Fibroblast of lung (primary cell): Measurements from ENCODE around the gene RASSF9. TPM values are rescaled to one million over a fixed set of nuclear protein-coding genes. Genes with fewer than 3 reads are reported as not detected.

Experiments
- DNase-seq, 2 donors: peaks; one replicate each; pipeline versions ENCODE4 v3.0.0 to v3.0.0-alpha.2; 2010; ENCODE audit warnings: low read depth in 2 of 2
- H2AFZ ChIP-seq: 2 replicates; pipeline ENCODE4 v1.5.1; 2012; ENCODE audit warnings: low read length, control low read depth, inconsistent platforms
- H3K27ac ChIP-seq: 2 replicates; pipeline ENCODE4 v1.5.1; 2011; ENCODE audit warnings: low read length, control low read depth; ENCODE audit not compliant: insufficient read depth
- H3K27me3 ChIP-seq: 2 replicates; pipeline ENCODE4 v1.5.1; 2011; ENCODE audit warnings: mild to moderate bottlenecking, low read length; ENCODE audit not compliant: control insufficient read depth, insufficient read depth
- H3K36me3 ChIP-seq: 2 replicates; pipeline ENCODE4 v1.5.1; 2011; ENCODE audit warnings: low read length; ENCODE audit not compliant: control insufficient read depth, insufficient read depth
- H3K4me1 ChIP-seq: 2 replicates; pipeline ENCODE4 v1.5.1; 2011; ENCODE audit warnings: low read length; ENCODE audit not compliant: control insufficient read depth, insufficient read depth; ENCODE audit errors: extremely low read depth
- H3K4me2 ChIP-seq: 2 replicates; pipeline ENCODE4 v1.5.1; 2011; ENCODE audit warnings: low read length, control low read depth; ENCODE audit not compliant: insufficient read depth; ENCODE audit errors: extremely low read depth
- H3K4me3 ChIP-seq, 4 experiments: fragments of 200-600 bp in 1 of 4; sonication (generic) in 1 of 4; replicated peaks in 1 of 4; 2 replicates each; pipeline ENCODE4 v1.5.1; 2011 to 2016; ENCODE audit warnings: low read length in 4 of 4, low read depth in 3 of 4, mild to moderate bottlenecking in 3 of 4, control low read depth in 2 of 4, inconsistent platforms in 1 of 4, mixed read lengths in 1 of 4; ENCODE audit not compliant: insufficient read depth in 1 of 4; ENCODE audit errors: control extremely low read depth in 1 of 4
- H3K79me2 ChIP-seq: 2 replicates; pipeline ENCODE4 v1.5.1; 2012; ENCODE audit warnings: mild to moderate bottlenecking, low read length, inconsistent platforms; ENCODE audit not compliant: control insufficient read depth, insufficient read depth
- H3K9ac ChIP-seq: 2 replicates; pipeline ENCODE4 v1.5.1; 2011; ENCODE audit warnings: mild to moderate bottlenecking, low read length, control low read depth; ENCODE audit not compliant: insufficient read depth
- H3K9me3 ChIP-seq: 2 replicates; pipeline ENCODE4 v1.5.1; 2012; ENCODE audit warnings: low read depth, low read length; ENCODE audit not compliant: control insufficient read depth, insufficient read depth
- H4K20me1 ChIP-seq: 2 replicates; pipeline ENCODE4 v1.5.1; 2011; ENCODE audit warnings: low read length; ENCODE audit not compliant: control insufficient read depth, insufficient read depth; ENCODE audit errors: extremely low read depth
- CTCF ChIP-seq, 2 donors: IDR thresholded peaks in 1 of 2; conservative IDR thresholded peaks in 1 of 2; 1 replicate in 1 of 2; 2 replicates in 1 of 2; pipeline ENCODE4 v1.5.1; 2011 to 2012; ENCODE audit warnings: low read length in 2 of 2, control low read depth in 1 of 2, inconsistent platforms in 1 of 2, low read depth in 1 of 2, mild to moderate bottlenecking in 1 of 2
- EZH2 ChIP-seq: IDR thresholded peaks from 2 replicates; pipeline ENCODE4 v1.5.1; 2012; ENCODE audit warnings: low read length, control low read depth, mild to moderate bottlenecking; ENCODE audit errors: missing control alignments
- polyA plus RNA-seq, 2 donors: library from polyadenylated mRNA; depleted of rRNA in 1 of 2; stranded (reverse) in 1 of 2; unstranded in 1 of 2; fragments of >200 nt; gene quantifications; 2 replicates each; pipeline ENCODE4 v1.2.1, GENCODE V29; 2011 to 2012; ENCODE audit warnings: missing spikeins in 1 of 2
- total RNA-seq: library from RNA; depleted of rRNA; stranded (reverse); fragments of >200 nt; gene quantifications from 2 replicates; pipeline ENCODE4 v1.2.1, GENCODE V29; 2014

RASSF9 gene
- total and polyA plus RNA-seq, 2 donors (not counting 1 experiment from before 2014, with no cell fraction given), result 0.08 to 0.33 TPM

- TF ChIP-seq CTCF (conservative IDR thresholded peaks at IDR 0.05 in 1 of 2, IDR thresholded peaks at IDR 0.05 in 1 of 2; ENCODE audit: low read depth in 1 of 2, low read length in 2 of 2), result no peak
- no peak for TF ChIP-seq EZH2
- no peak for DNase-seq
- Histone ChIP-seq H3K27ac (no peak overlapping the region), H3K9me3 (no peaks in the 10 kb centered on the region), H3K4me3 (no peak overlapping the region), H3K36me3 (no peaks in the 10 kb centered on the region), H3K4me2 (no peak overlapping the region), H4K20me1 (no peaks in the 10 kb centered on the region), H3K4me1 (no peaks in the 10 kb centered on the region), H3K27me3 (no peaks in the 10 kb centered on the region), H3K9ac (no peak overlapping the region), H2AFZ (no peak overlapping the region), H3K79me2 (no peaks in the 10 kb centered on the region)
Observed at GRCh38 chr12:85759623-85760022, 76.6 kb downstream of the RASSF9 start.

- no peaks in the 10 kb centered on the region for H3K4me1 ChIP-seq
- DNase-seq, result no peak
- H3K4me2 ChIP-seq, result no peak overlapping the region
- no peaks in the 10 kb centered on the region for H3K27me3 ChIP-seq
- TF ChIP-seq CTCF (conservative IDR thresholded peaks at IDR 0.05 in 1 of 2, IDR thresholded peaks at IDR 0.05 in 1 of 2; ENCODE audit: low read depth in 1 of 2, low read length in 2 of 2) (no peak), EZH2 (no peak)
- H3K36me3 ChIP-seq, result no peaks in the 10 kb centered on the region
- no peaks in the 10 kb centered on the region for H4K20me1 ChIP-seq
- H3K27ac ChIP-seq, result no peak overlapping the region
- H3K4me3 ChIP-seq, result no peak overlapping the region
- H3K9me3 ChIP-seq, result no peaks in the 10 kb centered on the region
- H3K79me2 ChIP-seq, result no peaks in the 10 kb centered on the region
- no peak overlapping the region for H2AFZ ChIP-seq
- H3K9ac ChIP-seq, result no peak overlapping the region
Observed at GRCh38 chr12:85759091-85759490, 77.1 kb downstream of the RASSF9 start.

- no peaks in the 10 kb centered on the region for H4K20me1 ChIP-seq
- no peaks in the 10 kb centered on the region for H3K9me3 ChIP-seq
- no peaks in the 10 kb centered on the region for H3K36me3 ChIP-seq
- H3K4me1 ChIP-seq, result no peaks in the 10 kb centered on the region
- no peak overlapping the region for H2AFZ ChIP-seq
- no peaks in the 10 kb centered on the region for H3K79me2 ChIP-seq
- no peak for DNase-seq
- no peak overlapping the region for H3K4me2 ChIP-seq
- H3K4me3 ChIP-seq, result no peak overlapping the region
- H3K27ac ChIP-seq, result no peak overlapping the region
- no peaks in the 10 kb centered on the region for H3K27me3 ChIP-seq
- TF ChIP-seq CTCF (conservative IDR thresholded peaks at IDR 0.05 in 1 of 2, IDR thresholded peaks at IDR 0.05 in 1 of 2; ENCODE audit: low read depth in 1 of 2, low read length in 2 of 2) (no peak), EZH2 (no peak)
- H3K9ac ChIP-seq, result no peak overlapping the region
Observed at GRCh38 chr12:85755760-85756159, 80.4 kb downstream of the RASSF9 start.

Other genes with a start within 250 kb of the RASSF9 start
- not detected in 2 replicates for gene NTS, start 37.9 kb upstream of the RASSF9 start, total RNA-seq
- 0.28 TPM in 1 of 2 replicates, not detected in the other for gene NTS, start 37.9 kb upstream of the RASSF9 start, polyA plus RNA-seq